ENCODE results near the gene CACNG3.
"Not testable (repeated sequence)": the region's sequence is repeated elsewhere in the genome, so short reads cannot be mapped to it uniquely, and the experiment has no call there.

Gene CACNG3

DNA sequence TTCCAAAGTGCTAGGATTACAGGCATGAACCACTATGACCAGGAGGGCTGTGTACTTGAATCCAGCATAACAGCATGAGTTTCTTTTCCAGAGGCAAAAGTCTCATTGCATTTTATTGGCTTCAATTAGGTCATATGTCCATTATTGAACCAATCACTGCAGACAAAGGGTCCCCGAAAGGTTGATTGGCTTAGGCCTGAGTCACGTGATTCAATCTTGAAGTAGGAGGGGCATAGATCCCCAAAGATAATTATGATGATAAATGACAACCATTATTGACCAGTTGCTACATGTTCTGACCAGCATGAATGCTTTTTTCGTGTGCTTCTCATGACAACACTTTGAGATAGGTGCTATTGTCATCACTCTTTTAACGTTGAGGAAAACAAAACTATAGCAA, 25.3 kb downstream of the CACNG3 start:
- DNase-seq, result no peak

GRCh38 chr16:24282141-24282540, 26.0 kb downstream of the CACNG3 start:
- no peak for DNase-seq

- DNase-seq, result no peak
Observed at GRCh38 chr16:24286741-24287405, 30.7 kb downstream of the CACNG3 start.

DNA sequence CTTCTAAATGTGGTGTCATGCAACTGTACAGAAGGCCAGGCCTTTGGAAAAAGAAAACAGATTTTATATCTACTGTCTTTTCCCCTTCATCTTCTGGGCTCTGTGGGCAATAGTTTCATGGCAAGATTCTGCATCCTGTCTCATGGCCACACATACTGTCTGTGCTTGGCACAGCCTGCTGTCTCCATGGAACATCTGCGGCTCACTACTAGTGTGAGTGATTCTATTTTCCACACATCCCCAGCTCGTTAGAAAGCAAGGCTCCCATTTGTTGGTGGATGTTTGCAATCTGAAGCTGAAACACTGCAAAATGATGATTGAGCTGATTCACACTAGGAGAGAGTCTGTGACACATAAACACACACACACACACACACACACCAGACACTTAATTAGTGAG, 32.4 kb downstream of the CACNG3 start:
- no peak for DNase-seq

- DNase-seq, result no peak
Observed at GRCh38 chr16:24289166-24289700, 33.1 kb downstream of the CACNG3 start.

- no peak for DNase-seq
Observed at GRCh38 chr16:24291932-24292331, 35.8 kb downstream of the CACNG3 start.

GRCh38 chr16:24294131-24294530, 38.0 kb downstream of the CACNG3 start:
- no peak for DNase-seq

DNA sequence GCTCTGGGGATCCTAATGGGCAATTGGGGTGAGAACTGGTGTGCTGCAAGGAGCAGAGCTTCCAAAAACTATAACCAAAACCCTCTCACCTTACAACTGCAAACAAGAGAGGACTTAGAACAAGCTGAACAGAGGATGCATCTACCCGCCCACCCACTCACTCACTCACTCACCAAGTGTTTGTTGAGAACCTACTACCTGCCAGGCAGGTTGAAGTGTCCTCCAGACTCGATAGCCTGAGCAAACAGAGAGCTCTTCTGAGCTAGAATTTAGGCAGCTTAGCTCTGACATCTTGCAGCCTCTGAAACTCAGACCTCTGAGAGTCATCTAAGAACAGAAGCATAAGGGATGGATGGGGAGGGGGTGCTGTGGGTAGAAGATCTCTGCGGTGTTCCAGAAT, 41.2 kb downstream of the CACNG3 start:
- no peak for DNase-seq

- no peak for DNase-seq
Observed at GRCh38 chr16:24298548-24299167, 42.5 kb downstream of the CACNG3 start.

- DNase-seq, result not testable (repeated sequence)
Observed at GRCh38 chr16:24300750-24301149, 44.6 kb downstream of the CACNG3 start.

DNA sequence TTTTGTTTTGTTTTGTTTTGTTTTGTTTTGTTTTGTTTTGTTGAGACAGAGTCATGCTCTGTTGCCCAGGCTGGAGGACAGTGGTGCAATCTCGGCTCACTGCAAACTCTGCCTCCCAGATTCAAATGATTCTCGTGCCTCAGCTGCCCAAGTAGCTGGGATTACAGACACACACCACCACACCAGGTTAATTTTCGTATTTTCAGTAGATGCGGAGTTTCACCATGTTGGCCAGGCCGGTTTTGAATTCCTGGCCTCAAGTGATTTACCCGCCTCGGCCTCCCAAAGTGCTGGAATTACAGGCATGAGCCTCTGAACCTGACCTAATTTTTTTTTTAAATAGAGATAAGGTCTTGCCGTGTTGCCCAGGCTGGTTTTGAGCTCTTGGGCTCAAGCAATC, 46.5 kb downstream of the CACNG3 start:
- no peak for DNase-seq

DNA sequence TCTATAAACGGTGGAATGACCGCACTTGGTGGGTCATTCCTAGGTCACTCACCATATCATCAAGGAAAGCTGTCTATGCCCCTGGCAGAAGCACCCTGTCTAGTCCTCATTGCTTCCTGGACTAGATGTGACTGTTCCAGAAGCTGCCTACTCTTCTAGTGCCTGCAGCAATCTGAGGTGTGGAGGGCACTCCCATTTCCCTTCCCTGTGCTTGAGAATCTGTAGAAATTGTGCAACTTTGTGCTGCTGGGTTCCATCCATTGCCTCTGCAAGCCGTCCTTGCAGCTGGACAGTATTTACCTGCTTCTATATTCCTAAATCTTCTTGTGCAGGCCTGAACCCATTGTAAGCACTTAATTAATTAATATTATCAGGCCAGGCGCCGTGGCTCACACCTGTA, 52.1 kb downstream of the CACNG3 start:
- no peak for DNase-seq

- DNase-seq, result no peak
Observed at GRCh38 chr16:24309258-24310142, 53.4 kb downstream of the CACNG3 start.

- DNase-seq, result no peak
Observed at GRCh38 chr16:24315343-24315742, 59.2 kb downstream of the CACNG3 start.

DNA sequence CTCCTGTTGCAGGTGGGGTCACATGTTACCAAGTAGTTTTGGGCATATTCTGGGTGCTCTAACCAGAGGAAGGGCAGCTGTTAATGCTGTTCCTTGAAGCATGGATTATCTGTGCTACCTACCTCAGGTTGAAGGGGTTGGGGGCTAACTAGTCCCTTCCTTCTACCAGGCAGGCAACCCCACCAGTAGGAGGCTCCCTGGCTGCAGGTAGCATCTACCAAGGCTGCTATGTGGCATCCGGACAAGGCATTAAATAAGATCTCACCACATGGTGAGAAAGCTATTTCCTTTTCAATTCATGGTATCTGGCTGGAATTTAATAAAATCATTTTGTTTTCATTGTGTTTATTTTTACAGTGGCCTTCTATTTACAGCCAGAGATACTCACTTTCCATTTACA, 62.5 kb downstream of the CACNG3 start:
- DNase-seq, result no peak

- no peak for DNase-seq
Observed at GRCh38 chr16:24319126-24319814, 63.1 kb downstream of the CACNG3 start.

DNA sequence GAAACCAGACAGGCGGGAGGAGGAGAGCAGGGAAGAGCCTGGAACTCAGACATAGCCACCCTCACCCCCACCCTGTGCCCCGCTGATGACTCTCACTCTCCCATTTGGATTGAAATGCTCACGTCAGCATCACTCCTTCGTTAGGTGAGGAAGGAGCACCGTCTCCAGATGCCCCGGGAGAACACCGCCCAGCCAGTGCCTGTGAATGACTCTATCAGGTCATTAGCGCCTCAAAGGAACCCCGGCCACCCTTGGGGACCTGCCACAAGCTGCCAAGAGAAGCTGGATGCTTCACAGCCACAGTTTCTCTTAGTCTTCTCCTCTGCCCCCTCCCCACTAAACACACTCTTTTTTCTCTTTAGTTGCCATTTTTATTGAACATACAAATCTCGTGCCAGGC, 66.0 kb downstream of the CACNG3 start:
- DNase-seq, result no peak

- DNase-seq, result no peak
Observed at GRCh38 chr16:24324421-24324820, 68.3 kb downstream of the CACNG3 start.

DNA sequence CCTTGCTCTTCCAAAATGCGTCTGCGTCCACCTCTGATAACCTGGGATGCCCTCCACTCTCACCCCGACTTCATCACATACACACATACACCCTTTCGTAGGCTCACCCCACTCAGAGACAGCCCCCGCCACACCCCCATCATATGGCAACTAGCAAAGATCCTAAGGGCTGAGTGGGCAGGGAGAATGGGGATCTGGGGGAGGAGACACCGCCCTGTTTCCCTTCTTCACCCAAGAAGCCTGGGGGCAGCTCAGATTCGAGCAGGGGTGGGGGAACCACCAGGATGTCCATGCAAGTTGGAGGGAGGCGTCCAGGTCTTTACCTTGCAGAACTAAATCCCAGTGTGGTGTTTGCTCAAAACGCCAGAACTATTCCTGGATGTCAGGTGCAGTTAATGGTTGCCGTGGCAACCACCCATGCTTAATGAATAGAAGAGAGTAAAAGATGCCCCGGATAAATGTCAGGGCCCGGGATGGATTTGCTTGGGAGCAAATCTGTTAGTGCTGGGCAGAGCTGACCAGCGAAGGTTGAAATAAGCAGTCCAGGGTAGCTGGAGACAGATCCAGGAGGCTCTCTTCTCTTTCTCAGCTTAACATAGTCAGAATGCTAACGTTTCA, 72.8 kb downstream of the CACNG3 start:
- DNase-seq, result no peak

DNA sequence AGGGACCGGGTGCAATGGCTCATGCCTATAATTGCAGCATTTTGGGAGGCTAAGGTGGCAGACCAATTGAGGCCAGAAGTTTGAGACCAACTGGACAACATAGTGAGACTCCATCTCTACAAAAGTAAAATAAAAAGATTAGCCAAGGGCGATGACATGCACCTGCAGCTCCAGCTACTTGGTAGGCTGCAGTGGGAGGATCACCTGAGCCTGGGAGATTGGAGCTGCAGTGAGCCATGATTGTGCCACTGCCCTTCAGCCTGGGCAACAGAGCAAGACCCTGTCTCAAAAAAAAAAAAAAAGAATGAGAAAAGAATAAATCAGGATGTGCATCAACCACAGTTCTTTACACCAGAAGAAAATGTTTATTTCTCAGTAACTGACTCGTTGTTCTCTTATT, 76.0 kb downstream of the CACNG3 start:
- no peak for DNase-seq

GRCh38 chr16:24332582-24333090, 76.5 kb downstream of the CACNG3 start:
- no peak for DNase-seq

DNA sequence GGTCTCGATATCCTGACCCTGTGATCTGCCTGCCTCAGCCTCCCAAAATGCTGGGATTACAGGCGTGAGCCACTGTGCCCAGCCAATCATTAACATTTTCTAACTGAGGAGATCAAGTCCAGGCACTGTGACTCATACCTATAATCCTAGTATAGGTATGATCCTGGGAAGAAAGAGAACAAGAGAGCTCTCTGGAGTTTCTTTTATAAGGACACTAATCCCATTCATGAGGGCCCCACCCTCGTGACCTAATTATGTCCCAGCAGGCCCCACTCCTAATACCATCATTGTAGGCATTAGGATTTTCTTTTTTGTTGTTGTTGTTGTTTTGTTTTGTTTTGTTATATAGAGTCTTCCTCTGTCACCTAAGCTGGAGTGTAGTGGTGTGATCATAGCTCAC, 80.4 kb downstream of the CACNG3 start:
- no peak for DNase-seq
